Common myeloid progenitor, CD34-positive (primary cell): ENCODE data around the gene PHC2.

Experiments
- CTCF ChIA-PET: fragments of 350-600 bp; sonication (Branson Sonifier 250); formaldehyde crosslinking; loops from one replicate; lab custom pipeline; 2021; ENCODE audit warnings: antibody characterized with exemption; lab: Charles Lee
- POLR2A ChIA-PET: fragments of 350-600 bp; sonication (Branson Sonifier 250); formaldehyde crosslinking; loops from one replicate; lab custom pipeline; 2021; ENCODE audit warnings: antibody characterized with exemption; lab: Charles Lee
- DNase-seq, 3 donors: peaks; one replicate each; pipeline versions ENCODE4 v3.0.0 to v3.0.0-alpha.2; 2013
- H3K27ac ChIP-seq, 2 experiments: 1 replicate in 1 of 2; 2 replicates in 1 of 2; pipeline ENCODE4 v1.7.0; 2013; ENCODE audit warnings: inconsistent platforms in 2 of 2, low read length in 2 of 2, mild to moderate bottlenecking in 2 of 2, low read depth in 1 of 2, moderate library complexity in 1 of 2; ENCODE audit not compliant: severe bottlenecking in 2 of 2, insufficient read depth in 1 of 2, poor library complexity in 1 of 2
- H3K27me3 ChIP-seq, 5 experiments: replicated peaks in 2 of 5; 1 replicate in 3 of 5; 2 replicates in 2 of 5; pipeline versions ENCODE4 v1.6.1 to v1.7.0; 2013; ENCODE audit warnings: low read length in 4 of 5, mild to moderate bottlenecking in 2 of 5, moderate library complexity in 2 of 5, inconsistent platforms in 1 of 5; ENCODE audit not compliant: insufficient read depth in 5 of 5, control insufficient read depth in 4 of 5
- H3K36me3 ChIP-seq, 4 experiments: 1 replicate in 2 of 4; 2 replicates in 2 of 4; pipeline versions ENCODE4 v1.6.1 to v1.7.0; 2013; ENCODE audit warnings: low read length in 3 of 4, control low read depth in 1 of 4, mild to moderate bottlenecking in 1 of 4; ENCODE audit not compliant: control insufficient read depth in 4 of 4, insufficient read depth in 4 of 4
- H3K4me1 ChIP-seq, 4 experiments: 1 replicate in 3 of 4; 2 replicates in 1 of 4; pipeline versions ENCODE4 v1.6.1 to v1.7.1; 2013; ENCODE audit warnings: low read length in 3 of 4, mild to moderate bottlenecking in 3 of 4, control low read depth in 1 of 4, inconsistent platforms in 1 of 4, moderate library complexity in 1 of 4; ENCODE audit not compliant: control insufficient read depth in 4 of 4, insufficient read depth in 4 of 4; ENCODE audit errors: control extremely low read depth in 1 of 4
- H3K4me3 ChIP-seq, 7 experiments: 1 replicate in 4 of 7; 2 replicates in 3 of 7; pipeline versions ENCODE4 v1.5.1 to v1.7.0; 2013; ENCODE audit warnings: mild to moderate bottlenecking in 7 of 7, low read length in 6 of 7, moderate library complexity in 6 of 7, inconsistent platforms in 2 of 7, low read depth in 2 of 7, control low read depth in 1 of 7; ENCODE audit not compliant: insufficient read depth in 4 of 7, control insufficient read depth in 1 of 7; ENCODE audit errors: extremely low read depth in 1 of 7
- H3K9me3 ChIP-seq, 5 experiments: 1 replicate in 4 of 5; 2 replicates in 1 of 5; pipeline versions ENCODE4 v1.6.1 to v1.7.1; 2013; ENCODE audit warnings: low read length in 4 of 5, mild to moderate bottlenecking in 2 of 5, inconsistent platforms in 1 of 5, low read depth in 1 of 5, moderate library complexity in 1 of 5; ENCODE audit not compliant: control insufficient read depth in 4 of 5, insufficient read depth in 2 of 5; ENCODE audit errors: control extremely low read depth in 1 of 5
- WGBS: methylation state at CpG from one replicate; pipeline ENCODE4 v1.1.5; 2013; ENCODE audit not compliant: insufficient coverage; 5-methylcytosine and 5-hydroxymethylcytosine counted together

The PHC2 gene

DNA sequence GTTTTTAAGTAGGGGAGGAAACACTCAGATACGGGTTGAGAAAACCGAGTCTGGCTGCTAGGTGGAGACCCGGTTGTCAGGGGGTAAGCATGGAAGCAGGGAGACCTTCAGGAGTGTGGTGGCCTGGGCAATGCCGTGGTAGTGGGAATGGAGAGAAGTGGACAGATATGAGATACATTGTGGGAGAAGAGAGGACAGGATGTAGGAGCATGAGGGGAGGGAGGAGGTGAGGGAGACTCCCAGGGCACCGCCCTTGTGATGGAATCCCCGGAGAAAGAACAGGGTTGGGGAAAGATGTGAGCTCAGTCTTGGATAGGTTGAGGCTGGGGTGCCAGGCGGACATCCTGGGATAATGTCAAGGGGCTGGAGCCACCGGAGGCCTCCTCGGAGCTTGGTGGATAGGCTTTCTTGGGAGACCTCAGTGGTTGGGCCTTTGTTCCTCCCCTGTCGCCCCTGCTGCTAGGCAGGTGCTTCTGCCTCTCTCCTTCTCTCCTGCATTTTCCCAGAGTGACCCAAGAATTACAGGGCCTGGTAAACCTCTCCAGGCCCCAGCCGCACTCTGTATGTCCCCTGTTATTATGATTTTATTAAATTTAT, 153.3 kb downstream of the PHC2 start:
- no peaks in the 10 kb centered on the region for H3K9me3 ChIP-seq
- H3K36me3 ChIP-seq = peaks cover 25 to 75% (median 52%) of the 10 kb centered on the region in 4 experiments
- ChIA-PET CTCF (interaction anchor here (1.0 kb wide), 1 partner anchor 18 kb away, joined by 4 read pairs; no protein-coding TSS in a partner anchor), POLR2A (no interaction called here)
- no peak overlapping the region for H3K4me3 ChIP-seq
- peaks cover 0 to 2% (median 0%) of the 10 kb centered on the region in 4 experiments for H3K4me1 ChIP-seq
- DNase-seq = no peak
- H3K27ac ChIP-seq = no peak overlapping the region
- 85% methylated on average over 9 of the region's 11 CpGs for WGBS
- H3K27me3 ChIP-seq = no peaks in the 10 kb centered on the region

DNA sequence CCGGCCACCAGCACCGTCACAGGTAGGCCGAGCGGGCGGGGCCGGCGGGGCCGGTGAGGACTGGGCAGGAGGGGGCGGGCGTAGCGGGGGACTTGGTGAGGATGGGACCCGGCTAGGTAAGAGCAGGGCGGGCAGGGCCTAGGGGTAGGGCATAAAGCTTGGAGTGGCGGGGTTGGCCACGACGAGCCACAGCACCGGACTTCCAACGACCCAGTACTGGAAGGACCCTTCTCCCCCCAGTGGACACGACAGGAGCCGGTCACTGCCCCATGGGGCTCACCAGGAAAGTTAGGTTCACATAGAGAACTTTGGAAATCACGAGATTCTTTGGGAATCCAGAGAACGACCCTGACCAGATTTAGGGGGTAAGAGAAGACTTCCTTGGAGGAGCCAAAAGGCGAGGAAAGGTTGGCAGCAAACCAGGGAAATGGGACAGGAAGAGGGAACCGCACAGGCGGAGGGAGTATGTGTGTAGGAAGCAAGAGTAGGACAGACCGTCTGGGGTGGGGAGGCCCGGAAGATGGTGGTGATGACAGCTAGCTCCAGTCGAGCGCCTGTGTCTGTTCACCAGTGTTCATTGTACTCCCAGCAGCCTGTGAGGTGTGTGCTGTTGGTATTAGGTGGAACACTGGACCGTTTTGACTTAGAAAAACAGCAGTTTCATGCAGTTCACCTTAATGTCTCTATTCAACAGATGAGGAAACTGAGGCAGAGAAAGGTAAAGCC, 154.2 kb downstream of the PHC2 start:
- H3K4me1 ChIP-seq = peaks cover 0 to 2% (median 0%) of the 10 kb centered on the region in 4 experiments
- H3K36me3 ChIP-seq = peaks cover 24 to 71% (median 49%) of the 10 kb centered on the region in 4 experiments
- no peak for DNase-seq
- no peak overlapping the region for H3K27ac ChIP-seq
- H3K9me3 ChIP-seq = no peaks in the 10 kb centered on the region
- POLR2A ChIA-PET = no interaction called here
- 94% methylated on average over 29 of the region's 30 CpGs for WGBS
- no peaks in the 10 kb centered on the region for H3K27me3 ChIP-seq
- H3K4me3 ChIP-seq = no peak overlapping the region
- CTCF ChIA-PET = no interaction called here

DNA sequence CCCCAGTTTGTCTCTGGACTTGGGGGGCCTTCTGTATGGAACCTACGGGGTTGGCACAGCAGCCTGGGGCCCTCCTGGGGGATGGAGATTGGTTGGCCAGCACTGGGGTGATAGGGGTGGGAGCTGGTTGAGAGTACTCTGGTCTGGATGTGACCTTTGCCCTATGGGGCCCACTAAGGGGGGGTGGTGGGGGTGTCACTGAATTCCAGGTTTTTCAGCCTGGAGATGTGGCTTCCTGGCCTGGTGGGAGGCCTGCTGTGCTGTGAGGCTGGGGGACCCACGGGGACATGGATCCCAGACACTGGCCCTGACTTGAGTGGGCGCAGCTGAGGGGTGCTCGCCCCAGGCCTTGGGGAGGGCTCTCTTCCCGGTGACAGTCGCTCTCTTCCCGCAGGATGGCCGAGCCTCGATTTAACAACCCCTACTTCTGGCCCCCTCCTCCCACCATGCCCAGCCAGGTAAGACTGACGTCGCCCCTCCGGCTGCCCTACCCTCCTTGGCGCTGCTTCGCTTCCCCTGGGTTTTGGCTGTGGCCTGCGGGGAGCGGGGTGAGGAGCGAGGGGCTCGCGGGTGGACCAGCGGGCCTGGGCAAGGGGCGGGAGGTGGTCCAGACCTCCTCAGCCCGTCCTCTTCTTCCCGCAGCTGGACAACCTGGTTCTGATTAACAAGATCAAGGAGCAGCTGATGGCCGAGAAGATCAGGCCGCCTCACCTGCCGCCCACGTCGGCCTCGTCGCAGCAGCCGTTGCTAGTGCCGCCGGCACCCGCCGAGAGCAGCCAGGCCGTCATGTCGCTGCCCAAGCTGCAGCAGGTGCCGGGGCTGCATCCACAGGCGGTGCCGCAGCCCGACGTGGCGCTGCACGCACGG, 155.0 kb downstream of the PHC2 start:
- WGBS = 96% methylated on average over 40 of the region's 45 CpGs
- no peak for DNase-seq
- Histone ChIP-seq H3K27me3 (no peaks in the 10 kb centered on the region), H3K4me3 (no peak overlapping the region), H3K27ac (no peak overlapping the region), H3K9me3 (no peaks in the 10 kb centered on the region), H3K36me3 (peaks cover 18 to 69% (median 44%) of the 10 kb centered on the region in 4 experiments), H3K4me1 (peaks cover 0 to 2% (median 0%) of the 10 kb centered on the region in 4 experiments)
- CTCF ChIA-PET = no interaction called here
- POLR2A ChIA-PET = no interaction called here

DNA sequence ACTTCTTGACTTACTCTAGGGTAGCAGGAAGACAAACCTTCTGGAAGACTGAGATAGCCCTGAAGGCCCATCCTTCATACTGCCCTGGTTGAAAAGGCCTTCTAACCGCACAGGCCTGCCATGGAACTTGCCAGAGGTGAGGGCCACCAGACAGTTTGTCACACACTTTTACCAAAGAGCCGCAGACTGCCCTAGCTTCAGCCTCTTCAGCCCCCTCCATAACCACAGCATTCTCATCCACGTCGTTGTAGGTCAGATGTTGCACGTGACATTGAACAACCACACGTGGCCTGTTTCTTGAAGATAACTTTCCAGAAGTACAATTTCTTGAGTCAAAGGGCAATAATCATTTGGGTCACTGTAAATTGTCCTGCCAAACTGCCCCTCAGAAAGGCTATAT, 155.7 kb downstream of the PHC2 start:
- peak; percentile 11 to 64 (median 33) for DNase-seq
- CTCF ChIA-PET = interaction anchor here (1.9 kb wide), 1 partner anchor 10 kb away, joined by 7 read pairs; no protein-coding TSS in a partner anchor
- WGBS = 94% methylated on average over 6 of the region's 6 CpGs
- peaks cover 18 to 70% (median 46%) of the 10 kb centered on the region in 4 experiments for H3K36me3 ChIP-seq
- no peaks in the 10 kb centered on the region for H3K27me3 ChIP-seq
- H3K9me3 ChIP-seq = no peaks in the 10 kb centered on the region
- POLR2A ChIA-PET = no interaction called here
- H3K27ac ChIP-seq = no peak overlapping the region
- H3K4me3 ChIP-seq = no peak overlapping the region
- H3K4me1 ChIP-seq = peaks cover 0 to 2% (median 0%) of the 10 kb centered on the region in 4 experiments

DNA sequence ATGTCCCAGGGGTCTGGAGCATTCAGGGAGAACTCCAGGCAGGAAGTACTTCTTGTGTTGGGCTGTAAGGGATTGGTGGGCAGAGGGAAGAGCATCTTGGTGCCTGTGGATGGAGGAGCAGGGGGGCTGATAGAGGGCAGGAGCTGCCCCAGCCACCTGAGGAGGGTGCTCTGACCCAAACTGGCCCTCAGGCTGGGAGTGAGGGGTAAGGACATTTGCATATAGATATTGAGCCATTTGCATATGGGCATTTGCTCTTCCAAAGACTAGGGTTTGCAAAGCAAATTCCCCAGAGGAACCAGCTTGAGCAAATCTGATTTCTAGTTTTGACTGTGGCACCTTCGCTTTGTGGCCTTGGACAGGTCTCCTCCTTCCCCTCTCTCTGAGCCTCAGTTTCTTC, 156.4 kb downstream of the PHC2 start:
- ChIA-PET POLR2A (no interaction called here), CTCF (interaction anchor here (1.9 kb wide), 1 partner anchor 10 kb away, joined by 7 read pairs; no protein-coding TSS in a partner anchor)

DNA sequence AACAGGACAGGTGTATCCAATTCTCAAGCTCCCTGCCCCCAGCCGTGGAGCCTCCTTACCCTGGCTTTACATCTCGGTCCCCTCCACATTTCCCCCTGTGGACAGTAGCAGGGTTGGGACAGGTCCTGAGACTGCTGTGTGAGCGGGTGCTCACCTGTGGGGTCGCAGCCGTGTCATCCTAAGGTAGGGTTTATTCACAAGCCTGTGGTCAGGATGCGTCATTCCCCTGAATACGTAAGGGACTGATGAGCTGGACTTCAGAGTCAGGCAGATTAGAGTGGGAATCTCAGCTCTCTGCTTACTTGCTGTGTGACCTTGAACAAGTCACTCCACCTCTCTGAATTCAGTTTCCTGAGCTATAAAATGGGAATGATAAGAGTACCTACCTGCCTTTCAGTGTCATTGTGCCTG, 156.9 kb downstream of the PHC2 start:
- no peak overlapping the region for H3K4me3 ChIP-seq
- H3K36me3 ChIP-seq = peaks cover 14 to 71% (median 43%) of the 10 kb centered on the region in 4 experiments
- no peak for DNase-seq
- H3K4me1 ChIP-seq = peaks cover 0 to 2% (median 0%) of the 10 kb centered on the region in 4 experiments
- ChIA-PET CTCF (interaction anchor here (1.9 kb wide), 1 partner anchor 9 kb away, joined by 7 read pairs; no protein-coding TSS in a partner anchor), POLR2A (no interaction called here)
- no peaks in the 10 kb centered on the region for H3K9me3 ChIP-seq
- H3K27me3 ChIP-seq = no peaks in the 10 kb centered on the region
- WGBS = 80% methylated on average over 6 of the region's 7 CpGs
- no peak overlapping the region for H3K27ac ChIP-seq

More for the DNA sequence above, 156.4 kb downstream of the PHC2 start:
- Histone ChIP-seq H3K36me3 (peaks cover 14 to 71% (median 46%) of the 10 kb centered on the region in 4 experiments), H3K4me3 (no peak overlapping the region), H3K4me1 (peaks cover 0 to 2% (median 0%) of the 10 kb centered on the region in 4 experiments), H3K27me3 (no peaks in the 10 kb centered on the region), H3K9me3 (no peaks in the 10 kb centered on the region), H3K27ac (no peak overlapping the region)
- no peak for DNase-seq
- WGBS = no CpG with 5 or more reads among the region's 1 CpG
